ENCODE results near the gene ZNF440.
A peak's percentile ranks its signal among the peaks of the same experiment; 100 is the strongest.

The ZNF440 gene

GRCh38 chr19:11813703-11814028, 407 bp upstream of the ZNF440 start:
- Histone ChIP-seq H3K4me2 (ENCODE audit: low read depth, low read length, poor library complexity, severe bottlenecking) (peak overlapping the region; percentile 89), H2AFZ (ENCODE audit: low read length) (peak overlapping the region; percentile 92), H3K4me1 (ENCODE audit: insufficient read depth, low read length, poor library complexity, severe bottlenecking) (peaks cover 11% of the 10 kb centered on the region), H3K36me3 (ENCODE audit: insufficient read depth, low read length) (no peaks in the 10 kb centered on the region), H4K20me1 (ENCODE audit: insufficient read depth, low read length, poor library complexity, severe bottlenecking) (no peaks in the 10 kb centered on the region), H3K9ac (ENCODE audit: low read depth, low read length, poor library complexity, severe bottlenecking) (peak overlapping the region; percentile 85), H3K9me3 (ENCODE audit: insufficient read depth, low read depth, low read length) (no peaks in the 10 kb centered on the region), H3K79me2 (ENCODE audit: insufficient read depth, low read length) (peaks cover 15% of the 10 kb centered on the region), H3K27me3 (ENCODE audit: insufficient read depth, low read length, poor library complexity, severe bottlenecking) (no peaks in the 10 kb centered on the region), H3K9me2 (replicated peaks; ENCODE audit: low read depth, low read length) (no peaks in the 10 kb centered on the region), H3F3A (ENCODE audit: low read depth) (no peaks in the 10 kb centered on the region), H3K4me3 (ENCODE audit: low read length, poor library complexity, severe bottlenecking) (peak overlapping the region; percentile 78)
- TF ChIP-seq EZH2phosphoT487 (IDR thresholded peaks at IDR 0.05; ENCODE audit: borderline replicate concordance), result no peak
- no peak for TF ChIP-seq CTCF (conservative IDR thresholded peaks at IDR 0.05; ENCODE audit: low read length)

DNA sequence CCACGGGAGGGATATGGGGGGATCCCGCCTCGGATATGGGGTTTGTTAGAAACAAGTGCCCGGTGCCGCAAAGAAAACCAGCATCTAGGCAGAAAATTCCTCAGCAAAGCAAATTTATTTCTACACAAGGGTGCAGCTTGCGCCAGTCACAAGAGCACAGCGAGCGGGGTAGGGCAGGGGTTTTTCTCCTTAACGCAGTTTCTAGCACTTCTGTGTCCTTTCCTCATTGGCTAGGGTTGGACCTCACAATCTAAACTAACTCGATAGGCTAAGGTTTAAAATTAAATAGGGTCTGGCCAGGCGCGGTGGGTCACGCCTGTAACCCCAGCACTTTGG, 595 bp downstream of the ZNF440 start:
- peak overlapping the region; percentile 92 for H2AFZ ChIP-seq (ENCODE audit: low read length)
- H3F3A ChIP-seq (ENCODE audit: low read depth), result no peaks in the 10 kb centered on the region
- H3K9ac ChIP-seq (ENCODE audit: low read depth, low read length, poor library complexity, severe bottlenecking), result peak overlapping the region; percentile 85
- H3K4me1 ChIP-seq (ENCODE audit: insufficient read depth, low read length, poor library complexity, severe bottlenecking), result peaks cover 11% of the 10 kb centered on the region
- no peaks in the 10 kb centered on the region for H4K20me1 ChIP-seq (ENCODE audit: insufficient read depth, low read length, poor library complexity, severe bottlenecking)
- TF ChIP-seq CTCF (conservative IDR thresholded peaks at IDR 0.05; ENCODE audit: low read length), result no peak
- TF ChIP-seq EZH2phosphoT487 (IDR thresholded peaks at IDR 0.05; ENCODE audit: borderline replicate concordance), result no peak
- H3K4me3 ChIP-seq (ENCODE audit: low read length, poor library complexity, severe bottlenecking), result peak overlapping the region; percentile 78
- peak overlapping the region; percentile 89 for H3K4me2 ChIP-seq (ENCODE audit: low read depth, low read length, poor library complexity, severe bottlenecking)
- no peaks in the 10 kb centered on the region for H3K9me3 ChIP-seq (ENCODE audit: insufficient read depth, low read depth, low read length)
- no peaks in the 10 kb centered on the region for H3K36me3 ChIP-seq (ENCODE audit: insufficient read depth, low read length)
- H3K27me3 ChIP-seq (ENCODE audit: insufficient read depth, low read length, poor library complexity, severe bottlenecking), result no peaks in the 10 kb centered on the region
- peaks cover 15% of the 10 kb centered on the region for H3K79me2 ChIP-seq (ENCODE audit: insufficient read depth, low read length)
- H3K9me2 ChIP-seq (replicated peaks; ENCODE audit: low read depth, low read length), result no peaks in the 10 kb centered on the region

- Histone ChIP-seq H2AFZ (ENCODE audit: low read length) (no peak overlapping the region), H3K36me3 (ENCODE audit: insufficient read depth, low read length) (no peaks in the 10 kb centered on the region), H3K9ac (ENCODE audit: low read depth, low read length, poor library complexity, severe bottlenecking) (no peak overlapping the region), H3K9me3 (ENCODE audit: insufficient read depth, low read depth, low read length) (no peaks in the 10 kb centered on the region), H3K4me2 (ENCODE audit: low read depth, low read length, poor library complexity, severe bottlenecking) (peak overlapping the region; percentile 16), H4K20me1 (ENCODE audit: insufficient read depth, low read length, poor library complexity, severe bottlenecking) (no peaks in the 10 kb centered on the region), H3K79me2 (ENCODE audit: insufficient read depth, low read length) (no peaks in the 10 kb centered on the region; the same call in 1 of the 2 replicates), H3K27me3 (ENCODE audit: insufficient read depth, low read length, poor library complexity, severe bottlenecking) (no peaks in the 10 kb centered on the region), H3K4me1 (ENCODE audit: insufficient read depth, low read length, poor library complexity, severe bottlenecking) (no peaks in the 10 kb centered on the region), H3K4me3 (ENCODE audit: low read length, poor library complexity, severe bottlenecking) (no peak overlapping the region), H3F3A (ENCODE audit: low read depth) (no peaks in the 10 kb centered on the region), H3K9me2 (replicated peaks; ENCODE audit: low read depth, low read length) (no peaks in the 10 kb centered on the region)
- TF ChIP-seq CTCF (conservative IDR thresholded peaks at IDR 0.05; ENCODE audit: low read length), result no peak
- no peak for TF ChIP-seq EZH2phosphoT487 (IDR thresholded peaks at IDR 0.05; ENCODE audit: borderline replicate concordance)
Observed at GRCh38 chr19:11821474-11822109, 7.5 kb downstream of the ZNF440 start.
